Vagina (tissue), 2 donors: Measurements from ENCODE around the gene PIP5K1B.

Experiments used
- CTCF ChIP-seq, 3 experiments: fragments of 450-650 bp in 2 of 3; fragments of 200-600 bp in 1 of 3; sonication (generic) in 1 of 3; IDR thresholded peaks; one replicate each; pipeline ENCODE4 v1.5.1; 2017 to 2019; ENCODE audit warnings: antibody characterized with exemption in 3 of 3, mild to moderate bottlenecking in 2 of 3, moderate library complexity in 2 of 3
- POLR2A ChIP-seq, 2 donors: fragments of 450-650 bp; IDR thresholded peaks; one replicate each; pipeline ENCODE4 v1.6.1; 2017; ENCODE audit warnings: antibody characterized with exemption in 2 of 2, mild to moderate bottlenecking in 2 of 2, moderate library complexity in 2 of 2
- POLR2AphosphoS5 ChIP-seq, 2 donors: sonication (generic); formaldehyde crosslinking; IDR thresholded peaks; one replicate each; pipeline ENCODE4 v1.9.0; 2017; ENCODE audit warnings: antibody characterized with exemption in 2 of 2, mild to moderate bottlenecking in 2 of 2, low read depth in 1 of 2; ENCODE audit not compliant: insufficient read depth in 1 of 2

GRCh38 chr9:68872026-68872501 lies 167.0 kb downstream of the PIP5K1B start:
- no peak for TF ChIP-seq CTCF (IDR thresholded peaks at IDR 0.05)
- TF ChIP-seq POLR2A (IDR thresholded peaks at IDR 0.05) = no peak
- TF ChIP-seq POLR2AphosphoS5 (IDR thresholded peaks at IDR 0.05; ENCODE audit: insufficient read depth in 1 of 2, low read depth in 1 of 2) = no peak
